Fibroblast of skin of abdomen (primary cell): ENCODE data around the gene TMCC1.
A peak's percentile ranks its signal among the peaks of the same experiment; 100 is the strongest.
"Not testable (repeated sequence)": the region's sequence is repeated elsewhere in the genome, so short reads cannot be mapped to it uniquely, and the experiment has no call there.

ENCODE experiments used
- DNase-seq: peaks from one replicate; pipeline ENCODE4 v3.0.0-alpha.2; 2013

TMCC1 gene

GRCh38 chr3:129718201-129718600 lies 175.3 kb downstream of the TMCC1 start:
- no peak for DNase-seq

GRCh38 chr3:129715854-129716253 lies 177.7 kb downstream of the TMCC1 start:
- DNase-seq = no peak

- DNase-seq = peak; percentile 21
Measured at GRCh38 chr3:129708328-129708861, 185.1 kb downstream of the TMCC1 start.

GRCh38 chr3:129705274-129705673 lies 188.2 kb downstream of the TMCC1 start:
- no peak for DNase-seq

- DNase-seq = no peak
Measured at GRCh38 chr3:129703913-129704312, 189.6 kb downstream of the TMCC1 start.

- peak; percentile 69 for DNase-seq
Measured at GRCh38 chr3:129702934-129703712, 190.4 kb downstream of the TMCC1 start.

GRCh38 chr3:129701161-129701560 lies 192.3 kb downstream of the TMCC1 start:
- DNase-seq = no peak

- no peak for DNase-seq
Measured at GRCh38 chr3:129699612-129700011, 193.9 kb downstream of the TMCC1 start.

GRCh38 chr3:129699199-129699598 lies 194.3 kb downstream of the TMCC1 start:
- DNase-seq = no peak

GRCh38 chr3:129697229-129697969 lies 196.1 kb downstream of the TMCC1 start:
- DNase-seq = no peak

- not testable (repeated sequence) for DNase-seq
Measured at GRCh38 chr3:129696430-129696829, 197.1 kb downstream of the TMCC1 start.

- peak; percentile 21 for DNase-seq
Measured at GRCh38 chr3:129695230-129695629, 198.3 kb downstream of the TMCC1 start.

GRCh38 chr3:129694228-129694627 lies 199.3 kb downstream of the TMCC1 start:
- no peak for DNase-seq

- no peak for DNase-seq
Measured at GRCh38 chr3:129692743-129693142, 200.8 kb downstream of the TMCC1 start.

- DNase-seq = no peak
Measured at GRCh38 chr3:129690963-129691362, 202.5 kb downstream of the TMCC1 start.

GRCh38 chr3:129690406-129690805 lies 203.1 kb downstream of the TMCC1 start:
- DNase-seq = peak; percentile 61

- no peak for DNase-seq
Measured at GRCh38 chr3:129689036-129689435, 204.5 kb downstream of the TMCC1 start.

GRCh38 chr3:129688271-129688895 lies 205.1 kb downstream of the TMCC1 start:
- peak; percentile 54 for DNase-seq

GRCh38 chr3:129687586-129688125 lies 205.9 kb downstream of the TMCC1 start:
- DNase-seq = no peak

GRCh38 chr3:129686941-129687340 lies 206.6 kb downstream of the TMCC1 start:
- no peak for DNase-seq

- DNase-seq = no peak
Measured at GRCh38 chr3:129684270-129684669, 209.2 kb downstream of the TMCC1 start.

GRCh38 chr3:129683201-129683600 lies 210.3 kb downstream of the TMCC1 start:
- DNase-seq = no peak

GRCh38 chr3:129676985-129677384 lies 216.5 kb downstream of the TMCC1 start:
- no peak for DNase-seq
